Stimulated activated CD4-positive, alpha-beta T cell treated with anti-CD3 and anti-CD28 coated beads, Interleukin-1b, Interleukin-23, amount 100 ng/mL, for 4 hours (primary cell): ENCODE measurements around the gene ADARB2.

ENCODE experiments used
- DNase-seq, 2 donors: peaks; one replicate each; pipeline ENCODE4 v3.0.0-alpha.2; 2020; ENCODE audit warnings: low read depth in 2 of 2

The ADARB2 gene

GRCh38 chr10:1686491-1686749 is 50.9 kb downstream of the ADARB2 start:
- DNase-seq, result no peak

DNA sequence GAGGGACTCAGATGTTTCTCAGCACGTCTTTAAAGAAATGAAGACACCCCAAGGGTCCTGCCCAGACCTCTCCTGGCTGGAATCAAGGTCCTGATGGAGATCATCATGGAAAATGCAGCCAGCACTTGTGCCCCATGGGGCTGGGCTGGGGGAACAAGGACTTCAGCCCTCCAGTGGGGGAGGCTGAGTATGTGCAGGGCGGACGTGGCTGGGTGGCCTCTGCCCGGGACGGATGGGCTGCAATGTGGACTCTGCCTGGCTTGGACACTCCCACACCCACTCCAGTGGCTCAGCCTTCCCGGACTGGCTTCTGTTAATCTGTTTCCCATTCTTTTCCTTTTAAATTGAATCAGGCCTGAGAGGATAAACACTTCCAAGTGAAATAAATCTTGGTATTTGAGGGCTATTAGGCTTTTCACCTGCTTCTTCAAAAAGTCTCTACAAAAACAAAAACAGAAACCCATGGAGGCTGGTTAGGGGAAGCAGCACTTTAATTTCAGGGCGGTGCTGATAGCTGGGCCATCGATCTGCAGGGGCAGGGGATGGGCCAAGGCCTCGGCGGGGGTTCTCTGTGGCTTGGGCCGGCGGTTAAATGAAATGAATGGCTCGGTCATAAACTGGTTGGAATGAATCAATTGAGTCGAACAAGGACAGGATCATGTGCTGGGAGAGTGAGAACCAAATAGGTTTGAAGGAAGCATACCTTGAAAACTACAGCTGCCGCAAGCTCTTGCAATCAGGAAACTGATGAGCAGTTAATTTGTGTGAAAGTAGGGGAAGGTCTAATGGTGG is 51.4 kb downstream of the ADARB2 start:
- DNase-seq, result no peak

GRCh38 chr10:1684991-1685390 is 52.3 kb downstream of the ADARB2 start:
- no peak for DNase-seq

DNA sequence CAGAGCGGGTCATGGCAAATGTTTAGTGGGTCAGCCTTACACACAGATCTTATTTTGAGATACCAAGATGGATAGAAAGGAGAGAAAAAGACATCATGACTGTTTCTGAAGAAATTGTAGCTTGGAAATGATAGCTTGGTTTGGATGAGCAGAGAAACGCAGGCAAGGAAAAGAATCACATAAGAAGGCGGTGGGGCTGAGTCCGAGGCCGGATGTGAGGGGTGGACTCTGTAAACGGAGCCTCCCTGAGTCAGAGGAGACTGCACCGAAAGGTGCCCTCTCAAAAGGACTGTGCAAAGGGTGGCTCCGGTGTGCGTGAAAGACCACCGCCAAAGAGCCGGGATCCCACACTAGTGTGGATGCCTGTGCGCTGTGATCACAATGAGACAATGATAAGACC is 53.7 kb downstream of the ADARB2 start:
- DNase-seq, result no peak

DNA sequence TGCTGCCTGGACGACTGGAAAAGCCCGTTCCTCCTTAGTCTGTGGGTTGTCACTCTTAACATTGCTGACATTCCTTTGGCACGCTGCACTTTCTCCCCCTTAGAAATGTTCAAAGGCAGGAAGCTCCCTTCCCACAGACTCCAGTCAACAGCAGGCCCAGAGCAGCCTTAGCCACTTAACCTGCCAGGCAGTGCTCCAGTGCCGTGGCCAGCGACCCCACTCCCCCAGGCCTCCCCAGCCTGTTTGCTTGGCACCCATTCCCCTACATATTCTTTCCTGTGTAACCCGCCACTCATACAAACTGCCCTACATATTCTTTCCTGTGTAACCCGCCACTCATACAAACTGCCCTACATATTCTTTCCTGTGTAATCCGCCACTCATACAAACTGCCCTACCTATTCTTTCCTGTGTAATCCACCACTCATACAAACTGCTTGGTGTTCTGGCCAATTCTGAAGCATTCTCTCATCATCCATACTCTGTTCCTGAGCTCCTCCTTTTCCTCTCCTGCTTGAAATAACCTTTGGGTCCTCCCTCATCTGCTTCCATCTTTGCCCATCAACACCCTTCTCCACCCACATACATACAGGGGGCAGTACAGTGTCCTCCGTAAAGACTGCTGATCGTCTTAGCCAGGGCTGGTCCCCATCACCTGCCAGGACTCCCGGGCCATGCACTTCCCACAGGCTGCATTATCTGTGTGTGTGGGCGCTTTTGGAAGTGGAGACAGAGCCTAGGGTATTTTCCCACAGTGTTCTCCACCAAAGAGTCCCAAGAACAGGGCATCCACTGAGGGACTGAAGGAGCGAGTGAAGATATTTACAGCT is 57.3 kb downstream of the ADARB2 start:
- DNase-seq, result no peak

DNA sequence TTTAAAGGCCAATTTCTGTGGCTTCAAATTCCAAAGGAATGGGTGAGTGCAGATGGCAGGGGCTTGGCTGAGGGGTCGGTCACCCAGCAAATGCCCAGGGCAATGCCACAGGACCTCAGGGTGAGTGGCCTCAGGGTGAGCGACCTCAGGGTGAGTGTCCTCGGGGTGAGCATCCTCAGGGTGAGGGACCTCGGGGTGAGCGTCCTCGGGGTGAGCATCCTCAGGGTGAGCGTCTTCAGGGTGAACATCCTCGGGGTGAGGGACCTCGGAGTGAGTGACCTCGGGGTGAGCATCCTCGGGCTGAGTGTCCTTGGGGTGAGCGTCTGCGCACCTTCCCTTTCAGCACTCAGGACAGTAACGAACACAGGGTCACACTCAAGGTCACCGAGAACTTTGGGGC is 59.2 kb downstream of the ADARB2 start:
- DNase-seq, result no peak

- DNase-seq, result no peak
These were observed 59.9 kb downstream of the ADARB2 start for GRCh38 chr10:1677307-1677939.

- no peak for DNase-seq
These were observed 62.8 kb downstream of the ADARB2 start for GRCh38 chr10:1674501-1674900.

DNA sequence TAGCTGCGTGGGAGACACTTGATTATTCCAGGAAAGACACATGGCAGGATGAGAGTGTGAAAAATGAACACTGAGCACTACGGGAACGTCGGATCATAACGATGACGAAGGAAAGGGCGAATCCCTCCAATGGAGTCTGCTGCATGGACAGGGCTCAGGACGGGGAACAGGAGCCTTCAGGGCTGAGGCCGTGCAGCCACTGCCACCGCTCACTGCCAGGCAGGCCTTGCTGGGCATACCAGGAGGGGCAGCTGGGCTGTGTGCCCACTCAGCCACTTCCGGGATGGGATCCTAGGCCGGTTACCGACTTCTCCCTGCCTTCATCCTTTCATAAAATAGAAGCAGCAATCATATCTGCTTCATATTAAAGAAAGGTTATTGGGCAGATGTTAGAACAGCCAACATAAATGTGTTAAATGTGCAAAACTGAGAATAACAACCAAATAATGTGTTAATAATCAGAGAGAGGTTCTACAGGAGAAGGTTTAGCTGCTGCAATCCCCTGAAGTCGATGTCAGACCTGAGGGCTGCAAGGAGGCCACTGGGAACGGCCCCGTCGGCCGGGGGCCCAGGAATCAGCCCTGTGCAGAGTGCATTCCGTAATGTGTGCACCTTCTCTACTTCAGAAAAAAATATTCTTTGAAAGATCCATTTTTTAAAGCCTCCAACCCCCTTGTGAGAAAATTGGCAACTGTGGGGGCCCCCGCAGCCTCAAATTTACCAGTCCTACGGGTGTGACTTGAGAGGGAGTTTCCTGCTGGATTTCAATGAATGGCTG is 63.6 kb downstream of the ADARB2 start:
- no peak for DNase-seq

GRCh38 chr10:1672001-1672781 is 65.1 kb downstream of the ADARB2 start:
- no peak for DNase-seq

GRCh38 chr10:1671366-1672000 is 65.8 kb downstream of the ADARB2 start:
- no peak for DNase-seq

- DNase-seq, result no peak
These were observed 66.6 kb downstream of the ADARB2 start for GRCh38 chr10:1670541-1671365.

DNA sequence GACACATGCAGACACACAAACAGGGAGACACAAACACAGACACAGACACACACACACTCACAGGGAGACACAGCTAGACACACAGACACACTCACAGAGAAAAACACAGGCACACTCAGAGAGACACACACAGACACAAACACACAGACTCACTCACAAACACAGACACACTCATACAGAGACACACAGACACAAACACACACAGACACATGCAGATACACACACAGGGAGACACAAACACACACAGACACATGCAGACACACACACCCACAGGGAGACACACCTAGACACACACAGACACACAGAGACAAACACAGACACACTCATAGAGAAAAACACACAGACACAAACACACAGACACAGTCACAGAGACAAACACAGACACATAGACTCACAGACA is 67.9 kb downstream of the ADARB2 start:
- no peak for DNase-seq

DNA sequence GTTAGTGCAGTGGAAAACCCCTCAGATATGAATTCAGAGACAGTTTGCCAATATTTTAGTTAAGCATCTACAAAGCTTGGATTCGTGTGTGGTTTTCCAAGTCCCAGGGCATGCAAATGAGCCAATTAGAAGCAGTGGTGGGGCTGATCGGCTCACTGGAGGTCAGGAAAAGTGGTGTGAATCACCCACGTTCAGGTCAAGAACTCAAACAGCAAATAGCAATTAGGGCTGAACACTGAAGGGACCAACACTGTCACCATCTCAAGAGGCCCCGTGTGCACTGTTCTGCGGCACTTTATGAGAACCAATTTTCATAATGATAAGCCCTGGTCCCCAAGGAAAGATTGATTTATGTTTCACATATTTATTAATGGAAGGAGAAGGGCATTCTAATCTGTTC is 68.9 kb downstream of the ADARB2 start:
- DNase-seq, result no peak

GRCh38 chr10:1667392-1667791 is 69.9 kb downstream of the ADARB2 start:
- no peak for DNase-seq

DNA sequence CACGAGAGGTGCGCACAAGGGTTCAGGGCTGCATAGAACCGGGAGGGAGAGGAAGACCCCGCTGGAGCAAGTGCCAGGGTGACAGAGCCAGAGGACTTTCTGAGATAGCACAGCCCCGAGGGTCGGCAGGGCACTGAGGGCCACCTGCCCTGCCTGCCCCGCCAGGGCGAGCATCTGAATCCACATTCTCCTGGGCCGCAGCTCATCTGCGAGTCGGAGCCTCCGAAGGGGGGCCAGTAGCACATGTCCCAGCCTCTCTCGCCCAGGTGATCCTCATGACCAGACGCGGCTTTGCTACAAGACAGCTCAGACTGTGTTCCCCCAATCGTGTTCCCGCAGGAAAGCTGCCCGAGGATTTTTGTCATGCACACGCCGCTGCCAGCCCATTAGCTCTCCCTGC is 71.2 kb downstream of the ADARB2 start:
- no peak for DNase-seq

GRCh38 chr10:1665681-1666080 is 71.6 kb downstream of the ADARB2 start:
- no peak for DNase-seq

GRCh38 chr10:1665021-1665661 is 72.2 kb downstream of the ADARB2 start:
- DNase-seq, result no peak

GRCh38 chr10:1664333-1664964 is 72.9 kb downstream of the ADARB2 start:
- DNase-seq, result no peak
